Hematopoietic multipotent progenitor cell treated with erythropoietin and hydrocortisone succinate and interleukin-3 and kit ligand, for 15 days (in vitro differentiated cells): ENCODE data around the gene CFAP99.

Experiments used
- DNase-seq: peaks from one replicate; pipeline ENCODE4 v3.0.0-alpha.2; 2015; ENCODE audit warnings: low spot score

Gene CFAP99

GRCh38 chr4:2390784-2391421 lies 27.9 kb upstream of the CFAP99 start:
- no peak for DNase-seq

- no peak for DNase-seq
These were observed 25.1 kb upstream of the CFAP99 start for GRCh38 chr4:2393353-2394270.

- DNase-seq = no peak
These were observed 24.2 kb upstream of the CFAP99 start for GRCh38 chr4:2394528-2394927.

GRCh38 chr4:2395038-2395437 lies 23.7 kb upstream of the CFAP99 start:
- no peak for DNase-seq

GRCh38 chr4:2395584-2395983 lies 23.2 kb upstream of the CFAP99 start:
- DNase-seq = no peak

- DNase-seq = no peak
These were observed 21.9 kb upstream of the CFAP99 start for GRCh38 chr4:2396781-2397368.

- no peak for DNase-seq
These were observed 21.0 kb upstream of the CFAP99 start for GRCh38 chr4:2397596-2398379.

- DNase-seq = no peak
These were observed 19.5 kb upstream of the CFAP99 start for GRCh38 chr4:2399216-2399615.

GRCh38 chr4:2399631-2400190 lies 19.0 kb upstream of the CFAP99 start:
- DNase-seq = no peak

GRCh38 chr4:2400841-2401609 lies 17.7 kb upstream of the CFAP99 start:
- no peak for DNase-seq

GRCh38 chr4:2401610-2401983 lies 17.2 kb upstream of the CFAP99 start:
- no peak for DNase-seq

- peak; percentile 41 for DNase-seq
These were observed 16.5 kb upstream of the CFAP99 start for GRCh38 chr4:2402048-2402842.

- no peak for DNase-seq
These were observed 15.8 kb upstream of the CFAP99 start for GRCh38 chr4:2402941-2403340.

- no peak for DNase-seq
These were observed 12.3 kb upstream of the CFAP99 start for GRCh38 chr4:2406406-2406805.

- no peak for DNase-seq
These were observed 11.8 kb upstream of the CFAP99 start for GRCh38 chr4:2406920-2407319.

- DNase-seq = no peak
These were observed 10.8 kb upstream of the CFAP99 start for GRCh38 chr4:2407991-2408342.

GRCh38 chr4:2408401-2408958 lies 10.3 kb upstream of the CFAP99 start:
- DNase-seq = peak; percentile 19

GRCh38 chr4:2408976-2409375 lies 9.8 kb upstream of the CFAP99 start:
- no peak for DNase-seq

GRCh38 chr4:2409381-2409783 lies 9.4 kb upstream of the CFAP99 start:
- DNase-seq = no peak
